ENCODE measurements around the gene NSUN7. TPM values are rescaled to one million over a fixed set of nuclear protein-coding genes. Genes with fewer than 3 reads are reported as not detected.

The NSUN7 gene
- total and polyA plus RNA-seq, 9 of the 15 experiments (the other 6 are each of a cell fraction or from before 2014, with no cell fraction given), result not detected

DNA sequence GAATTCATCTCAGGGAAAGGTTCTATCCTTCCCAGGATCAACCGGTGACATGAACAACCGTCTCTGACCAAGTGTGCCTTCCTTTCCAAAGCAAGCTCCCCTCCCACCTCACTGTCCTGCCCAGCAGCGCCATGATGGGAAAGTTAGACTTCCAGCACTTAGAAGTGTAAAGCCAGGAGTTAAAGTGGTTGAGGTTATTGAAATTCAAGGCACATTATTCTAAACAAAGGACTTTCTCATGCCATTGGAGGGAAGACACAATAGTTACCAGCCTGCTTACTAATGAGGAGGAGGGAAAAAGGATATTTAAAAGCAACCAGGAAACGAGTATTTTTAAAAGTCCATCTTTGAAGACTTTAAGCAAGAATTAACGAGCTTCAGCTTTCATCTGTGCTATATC, 96.8 kb downstream of the NSUN7 start:
- Histone ChIP-seq H3K9me3 (replicated peaks; ENCODE audit: control insufficient read depth, insufficient read depth, low read depth, low read length) (no peaks in the 10 kb centered on the region), H4K20me1 (replicated peaks; ENCODE audit: control insufficient read depth, insufficient read depth, low read length) (0 out of 2 replicates have a peak, but pooled peaks cover 3% of the 10 kb centered on the region), H3K79me2 (ENCODE audit: control insufficient read depth, insufficient read depth, low read length) (no peaks in the 10 kb centered on the region), H3K4me2 (ENCODE audit: insufficient read depth, low read length) (no peak overlapping the region), H3K4me3 (no peak overlapping the region), H3K9ac (ENCODE audit: insufficient read depth in 1 of 2, low read depth in 2 of 2, low read length in 2 of 2) (no peak overlapping the region), H3K9me1 (ENCODE audit: control insufficient read depth, insufficient read depth, low read length) (no peaks in the 10 kb centered on the region), H3K27me3 (ENCODE audit: control insufficient read depth in 2 of 2, insufficient read depth in 2 of 2, low read length in 2 of 2) (peaks cover 16 to 19% of the 10 kb centered on the region in 2 experiments; a peak in 3 of 5 replicates), H3K4me1 (replicated peaks in 1 of 2; ENCODE audit: control insufficient read depth in 2 of 2, insufficient read depth in 2 of 2, low read length in 2 of 2) (no peaks in the 10 kb centered on the region), H2AFZ (ENCODE audit: low read depth, low read length) (no peak overlapping the region), H3K36me3 (ENCODE audit: control insufficient read depth, insufficient read depth, low read length) (no peaks in the 10 kb centered on the region), H3K27ac (ENCODE audit: extremely low read depth, low read depth, low read length) (no peak overlapping the region)
- TF ChIP-seq, protein P1, sequence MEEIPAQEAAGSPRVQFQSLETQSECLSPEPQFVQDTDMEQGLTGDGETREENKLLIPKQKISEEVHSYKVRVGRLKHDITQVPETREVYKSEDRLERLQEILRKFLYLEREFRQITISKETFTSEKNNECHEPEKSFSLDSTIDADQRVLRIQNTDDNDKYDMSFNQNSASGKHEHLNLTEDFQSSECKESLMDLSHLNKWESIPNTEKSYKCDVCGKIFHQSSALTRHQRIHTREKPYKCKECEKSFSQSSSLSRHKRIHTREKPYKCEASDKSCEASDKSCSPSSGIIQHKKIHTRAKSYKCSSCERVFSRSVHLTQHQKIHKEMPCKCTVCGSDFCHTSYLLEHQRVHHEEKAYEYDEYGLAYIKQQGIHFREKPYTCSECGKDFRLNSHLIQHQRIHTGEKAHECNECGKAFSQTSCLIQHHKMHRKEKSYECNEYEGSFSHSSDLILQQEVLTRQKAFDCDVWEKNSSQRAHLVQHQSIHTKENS (CRISPR knock-in tag; IDR thresholded peaks at IDR 0.05), result no peak
- no peak for TF ChIP-seq KAT2B (IDR thresholded peaks at IDR 0.05; ENCODE audit: low read depth, low read length)
- TF ChIP-seq HSF4 (CRISPR knock-in tag; IDR thresholded peaks at IDR 0.05; ENCODE audit: borderline replicate concordance), result no peak
- no peak for TF ChIP-seq KLF10 (CRISPR knock-in tag; IDR thresholded peaks at IDR 0.05)
- no TSS peak for BruUV-seq (replicated peaks)
- ATAC-seq (no peak), DNase-seq (ENCODE audit: extremely low read depth in 1 of 4, low spot score in 3 of 4) (no peak), FAIRE-seq (no peak)
- ChIA-PET POLR2A (interaction anchor here (0.5 kb wide), 1 partner anchor 128 kb away, joined by 3 read pairs; no protein-coding TSS in a partner anchor), CTCF (ENCODE audit: low intra/inter-chr PET ratio) (no interaction called here)
- in situ Hi-C loops (cut with MboI) (no loop called here), intact Hi-C loops (cut with micrococcal nuclease) (loop anchor here (10.0 kb wide), 1 partner anchor 522 kb away; no protein-coding TSS in a partner anchor)
- WGBS (ENCODE audit: insufficient coverage, low coverage, missing lambda C conversion rate), result 0% methylated on average over 5 of the region's 5 CpGs

DNA sequence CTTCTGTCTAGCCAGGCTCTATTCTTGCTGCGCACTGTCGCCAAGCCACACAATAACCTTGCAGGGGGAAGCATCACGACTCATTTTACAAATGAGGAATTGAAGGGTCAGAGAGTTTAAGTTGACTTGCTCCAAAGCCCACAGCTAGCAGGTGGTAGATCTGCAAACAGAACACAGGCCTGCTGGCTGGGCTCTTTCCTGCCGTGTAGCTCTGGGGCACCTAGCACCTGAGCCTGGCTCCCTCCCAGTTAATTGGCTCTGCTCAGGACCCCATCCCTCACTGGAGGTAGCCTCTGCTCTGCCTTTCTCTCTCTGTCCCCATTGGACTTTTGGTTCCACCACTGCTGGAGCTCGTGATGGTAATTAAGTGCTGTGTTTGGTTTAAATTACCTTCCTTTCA, 98.5 kb downstream of the NSUN7 start:
- no peak overlapping the region for H3K4me2 ChIP-seq (ENCODE audit: insufficient read depth, low read length)
- no peaks in the 10 kb centered on the region for H3K9me1 ChIP-seq (ENCODE audit: control insufficient read depth, insufficient read depth, low read length)
- no peak overlapping the region for H3K27ac ChIP-seq (ENCODE audit: extremely low read depth, low read depth, low read length)
- WGBS (ENCODE audit: insufficient coverage, low coverage, missing lambda C conversion rate), result 1% methylated on average over 5 of the region's 5 CpGs
- H4K20me1 ChIP-seq (replicated peaks; ENCODE audit: control insufficient read depth, insufficient read depth, low read length), result 0 out of 2 replicates have a peak, but pooled peaks cover 3% of the 10 kb centered on the region
- H3K79me2 ChIP-seq (ENCODE audit: control insufficient read depth, insufficient read depth, low read length), result no peaks in the 10 kb centered on the region
- FAIRE-seq (no peak), DNase-seq (ENCODE audit: extremely low read depth in 1 of 4, low spot score in 3 of 4) (no peak), ATAC-seq (no peak)
- no peaks in the 10 kb centered on the region for H3K36me3 ChIP-seq (ENCODE audit: control insufficient read depth, insufficient read depth, low read length)
- H3K9me3 ChIP-seq (replicated peaks; ENCODE audit: control insufficient read depth, insufficient read depth, low read depth, low read length), result no peaks in the 10 kb centered on the region
- in situ Hi-C loops (cut with MboI) (no loop called here), intact Hi-C loops (cut with micrococcal nuclease) (loop anchor here (10.0 kb wide), 1 partner anchor 523 kb away; no protein-coding TSS in a partner anchor)
- TF ChIP-seq, protein P2, sequence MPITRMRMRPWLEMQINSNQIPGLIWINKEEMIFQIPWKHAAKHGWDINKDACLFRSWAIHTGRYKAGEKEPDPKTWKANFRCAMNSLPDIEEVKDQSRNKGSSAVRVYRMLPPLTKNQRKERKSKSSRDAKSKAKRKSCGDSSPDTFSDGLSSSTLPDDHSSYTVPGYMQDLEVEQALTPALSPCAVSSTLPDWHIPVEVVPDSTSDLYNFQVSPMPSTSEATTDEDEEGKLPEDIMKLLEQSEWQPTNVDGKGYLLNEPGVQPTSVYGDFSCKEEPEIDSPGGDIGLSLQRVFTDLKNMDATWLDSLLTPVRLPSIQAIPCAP (CRISPR knock-in tag; IDR thresholded peaks at IDR 0.05; ENCODE audit: borderline replicate concordance), result no peak
- no peak for TF ChIP-seq NCOA4 (IDR thresholded peaks at IDR 0.05; ENCODE audit: partially characterized antibody)
- H3K4me3 ChIP-seq, result no peak overlapping the region
- CTCF ChIA-PET (ENCODE audit: low intra/inter-chr PET ratio), result no interaction called here
- H3K4me1 ChIP-seq (replicated peaks in 1 of 2; ENCODE audit: control insufficient read depth in 2 of 2, insufficient read depth in 2 of 2, low read length in 2 of 2), result no peaks in the 10 kb centered on the region
- no peak overlapping the region for H3K9ac ChIP-seq (ENCODE audit: insufficient read depth in 1 of 2, low read depth in 2 of 2, low read length in 2 of 2)
- POLR2A ChIA-PET, result no interaction called here
- no TSS peak for BruUV-seq (replicated peaks)
- peaks cover 14 to 17% of the 10 kb centered on the region in 2 experiments; a peak in 4 of 5 replicates for H3K27me3 ChIP-seq (ENCODE audit: control insufficient read depth in 2 of 2, insufficient read depth in 2 of 2, low read length in 2 of 2)
- no peak overlapping the region for H2AFZ ChIP-seq (ENCODE audit: low read depth, low read length)

All from K562 (cell line).